PFSK-1 (cell line): ENCODE results near the gene HPD.

Source experiments
- POLR2AphosphoS5 ChIP-seq: IDR thresholded peaks from 2 replicates; pipeline ENCODE4 v1.6.1; 2012; ENCODE audit warnings: low read depth, mild to moderate bottlenecking, control low read depth, low read length, moderate library complexity
- TF ChIP-seq, protein P1 (sequence below), 2 experiments: IDR thresholded peaks; 2 replicates each; pipeline versions ENCODE4 v1.6.1 to v1.8.0; 2011 to 2012; ENCODE audit warnings: low read depth in 2 of 2, low read length in 2 of 2, control low read depth in 1 of 2, inconsistent platforms in 1 of 2, mild to moderate bottlenecking in 1 of 2, moderate library complexity in 1 of 2; ENCODE audit not compliant: insufficient read depth in 1 of 2

DNA sequence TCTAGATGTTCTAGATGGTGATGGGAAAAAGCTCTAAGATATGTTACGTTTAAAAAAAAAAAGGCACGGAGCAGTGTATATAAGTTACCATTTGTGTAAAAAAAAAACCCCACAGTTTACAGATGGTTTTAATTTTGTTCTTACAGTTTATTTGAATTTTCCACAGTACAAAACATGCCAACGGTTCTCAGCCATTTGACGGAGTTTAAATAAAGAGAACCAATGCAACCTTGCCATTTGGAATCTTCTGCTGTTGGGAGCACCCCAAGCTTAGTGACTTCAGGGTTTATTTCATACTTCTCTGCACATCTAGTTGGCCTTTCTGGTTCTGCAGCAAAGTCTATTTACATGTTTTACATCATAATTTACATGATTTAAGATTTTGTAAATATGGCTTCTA, 7.7 kb upstream of the HPD start:
- no peak for TF ChIP-seq POLR2AphosphoS5
- TF ChIP-seq, protein P1, sequence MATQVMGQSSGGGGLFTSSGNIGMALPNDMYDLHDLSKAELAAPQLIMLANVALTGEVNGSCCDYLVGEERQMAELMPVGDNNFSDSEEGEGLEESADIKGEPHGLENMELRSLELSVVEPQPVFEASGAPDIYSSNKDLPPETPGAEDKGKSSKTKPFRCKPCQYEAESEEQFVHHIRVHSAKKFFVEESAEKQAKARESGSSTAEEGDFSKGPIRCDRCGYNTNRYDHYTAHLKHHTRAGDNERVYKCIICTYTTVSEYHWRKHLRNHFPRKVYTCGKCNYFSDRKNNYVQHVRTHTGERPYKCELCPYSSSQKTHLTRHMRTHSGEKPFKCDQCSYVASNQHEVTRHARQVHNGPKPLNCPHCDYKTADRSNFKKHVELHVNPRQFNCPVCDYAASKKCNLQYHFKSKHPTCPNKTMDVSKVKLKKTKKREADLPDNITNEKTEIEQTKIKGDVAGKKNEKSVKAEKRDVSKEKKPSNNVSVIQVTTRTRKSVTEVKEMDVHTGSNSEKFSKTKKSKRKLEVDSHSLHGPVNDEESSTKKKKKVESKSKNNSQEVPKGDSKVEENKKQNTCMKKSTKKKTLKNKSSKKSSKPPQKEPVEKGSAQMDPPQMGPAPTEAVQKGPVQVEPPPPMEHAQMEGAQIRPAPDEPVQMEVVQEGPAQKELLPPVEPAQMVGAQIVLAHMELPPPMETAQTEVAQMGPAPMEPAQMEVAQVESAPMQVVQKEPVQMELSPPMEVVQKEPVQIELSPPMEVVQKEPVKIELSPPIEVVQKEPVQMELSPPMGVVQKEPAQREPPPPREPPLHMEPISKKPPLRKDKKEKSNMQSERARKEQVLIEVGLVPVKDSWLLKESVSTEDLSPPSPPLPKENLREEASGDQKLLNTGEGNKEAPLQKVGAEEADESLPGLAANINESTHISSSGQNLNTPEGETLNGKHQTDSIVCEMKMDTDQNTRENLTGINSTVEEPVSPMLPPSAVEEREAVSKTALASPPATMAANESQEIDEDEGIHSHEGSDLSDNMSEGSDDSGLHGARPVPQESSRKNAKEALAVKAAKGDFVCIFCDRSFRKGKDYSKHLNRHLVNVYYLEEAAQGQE (IDR thresholded peaks at IDR 0.05; ENCODE audit: insufficient read depth in 1 of 2, low read depth in 2 of 2, low read length in 2 of 2) = no peak
